HG03520 (cell line): ENCODE measurements around the gene METTL2A.
"Not testable (repeated sequence)": the region's sequence is repeated elsewhere in the genome, so short reads cannot be mapped to it uniquely, and the experiment has no call there.

ENCODE experiments used
- ATAC-seq: cut with Tn5 transposase; IDR thresholded peaks from one replicate; pipeline ENCODE4 v1.9.1; 2021; ENCODE audit warnings: mild to moderate bottlenecking, moderate library complexity; ENCODE audit not compliant: unreplicated experiment

The METTL2A gene

DNA sequence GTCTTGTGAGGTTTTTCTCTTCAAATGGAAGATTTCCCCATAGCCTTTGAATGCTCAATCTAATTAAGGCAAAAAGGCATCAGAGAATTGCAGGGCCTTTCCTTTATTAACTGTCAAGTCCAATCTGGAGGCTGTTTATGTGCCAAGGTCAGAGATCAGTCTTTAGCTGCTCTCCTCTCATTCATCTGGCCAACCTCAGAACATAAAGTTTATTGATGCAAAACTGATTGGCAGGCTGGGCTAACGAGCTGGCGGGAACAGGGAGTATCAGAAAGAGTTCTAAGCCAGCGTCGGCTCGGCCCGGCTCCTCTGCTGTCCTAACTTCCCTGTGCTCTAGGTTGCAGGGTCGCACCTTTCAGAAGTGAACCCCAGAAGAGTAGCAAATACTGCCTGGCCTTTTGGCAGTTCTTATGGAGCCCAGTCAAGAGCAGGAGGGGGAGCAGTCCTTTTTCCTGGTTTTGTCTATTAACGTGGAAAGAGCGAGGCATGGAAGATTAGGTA lies 47.7 kb downstream of the METTL2A start:
- not testable (repeated sequence) for ATAC-seq

- not testable (repeated sequence) for ATAC-seq
These were observed 49.6 kb downstream of the METTL2A start for GRCh38 chr17:62473030-62473982.

DNA sequence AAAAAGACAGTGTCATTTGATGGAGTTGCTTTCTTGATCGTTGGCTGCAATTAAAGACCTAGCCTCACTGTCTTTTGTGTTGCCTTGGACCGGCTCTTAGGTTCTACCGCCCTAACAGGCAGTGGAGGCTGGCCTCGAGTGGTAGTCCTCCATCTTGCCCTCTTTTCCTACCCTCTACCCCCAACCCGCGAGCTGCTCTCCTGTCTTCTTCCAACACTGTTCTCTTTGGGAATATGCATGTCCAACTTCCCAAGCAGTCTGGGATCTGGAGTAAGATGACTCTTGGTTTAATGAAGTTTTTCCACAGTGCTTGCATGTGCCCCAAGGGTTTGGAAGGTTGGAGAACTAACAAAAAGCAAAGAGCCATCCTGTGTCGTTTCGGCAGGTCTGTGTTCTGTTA lies 53.4 kb downstream of the METTL2A start:
- ATAC-seq: not testable (repeated sequence)

GRCh38 chr17:62477718-62478408 lies 54.2 kb downstream of the METTL2A start:
- ATAC-seq: peak; percentile 20

DNA sequence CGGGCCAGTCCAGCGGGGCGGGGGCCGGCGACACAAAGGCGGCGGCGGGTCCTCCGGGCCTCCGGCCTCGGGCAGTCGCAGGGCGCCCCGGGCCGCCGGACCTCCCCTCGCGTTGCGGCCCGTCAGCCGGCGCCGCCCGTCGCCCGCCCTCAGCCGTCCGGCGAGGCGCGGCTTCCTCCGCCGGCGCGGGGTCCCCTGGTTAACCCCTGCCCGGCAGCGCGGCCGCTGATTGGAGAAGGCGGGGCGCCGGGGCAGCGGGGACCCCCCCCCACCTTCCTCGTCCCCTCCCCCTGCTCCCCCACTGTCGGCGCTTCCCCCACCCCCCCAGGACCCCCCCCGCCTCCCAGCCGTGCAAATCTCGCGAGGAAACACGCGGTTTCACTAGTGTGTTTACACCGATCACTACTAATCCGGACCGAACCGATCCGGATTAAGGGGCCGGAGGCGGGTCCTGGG lies 54.8 kb downstream of the METTL2A start, which contains the start of gene TLK2:
TSS of gene TLK2 (plus strand) at position 402 of the 456 bp plus-strand sequence. CDS start 2,301 bp downstream, outside the sequence.
- peak; percentile 60 for ATAC-seq

DNA sequence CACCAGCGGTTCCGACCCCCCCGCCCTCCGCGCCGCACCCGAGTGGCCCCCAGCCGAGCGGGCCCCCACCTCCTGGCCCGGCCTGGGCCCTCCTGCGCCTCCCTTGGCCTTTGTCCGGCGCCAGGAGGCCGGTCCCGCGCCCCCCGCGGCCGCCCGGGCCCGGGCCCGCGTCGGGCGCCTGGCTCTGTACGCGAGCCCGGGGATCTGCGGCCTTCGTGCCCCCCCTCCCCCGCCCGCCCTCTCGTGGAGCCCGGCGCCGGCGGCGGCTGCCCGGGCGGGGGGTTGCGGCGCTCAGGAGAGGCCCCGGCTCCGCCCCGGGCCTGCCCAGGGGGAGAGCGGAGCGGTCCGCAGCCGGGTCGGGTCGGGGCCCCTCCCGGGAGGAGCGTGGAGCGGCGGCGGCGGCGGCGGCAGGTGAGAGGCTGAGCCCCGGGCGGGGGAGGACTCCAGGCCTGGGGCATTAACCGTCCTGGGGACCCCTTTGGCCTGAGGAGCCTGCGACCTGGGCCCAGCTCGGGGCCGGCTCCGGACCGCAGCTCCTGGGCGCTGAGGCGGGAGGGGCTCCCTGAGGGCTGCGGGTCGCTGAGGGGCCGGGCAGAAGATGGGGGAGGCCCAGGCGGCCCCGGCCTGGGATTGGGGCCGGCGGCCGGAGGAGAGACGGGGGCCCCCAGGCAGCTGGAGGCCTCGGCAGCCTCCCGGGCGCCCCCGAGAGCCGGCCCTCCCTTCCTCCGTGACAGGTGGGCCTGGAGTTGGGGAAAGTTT lies 55.4 kb downstream of the METTL2A start:
- ATAC-seq: peak; percentile 30

DNA sequence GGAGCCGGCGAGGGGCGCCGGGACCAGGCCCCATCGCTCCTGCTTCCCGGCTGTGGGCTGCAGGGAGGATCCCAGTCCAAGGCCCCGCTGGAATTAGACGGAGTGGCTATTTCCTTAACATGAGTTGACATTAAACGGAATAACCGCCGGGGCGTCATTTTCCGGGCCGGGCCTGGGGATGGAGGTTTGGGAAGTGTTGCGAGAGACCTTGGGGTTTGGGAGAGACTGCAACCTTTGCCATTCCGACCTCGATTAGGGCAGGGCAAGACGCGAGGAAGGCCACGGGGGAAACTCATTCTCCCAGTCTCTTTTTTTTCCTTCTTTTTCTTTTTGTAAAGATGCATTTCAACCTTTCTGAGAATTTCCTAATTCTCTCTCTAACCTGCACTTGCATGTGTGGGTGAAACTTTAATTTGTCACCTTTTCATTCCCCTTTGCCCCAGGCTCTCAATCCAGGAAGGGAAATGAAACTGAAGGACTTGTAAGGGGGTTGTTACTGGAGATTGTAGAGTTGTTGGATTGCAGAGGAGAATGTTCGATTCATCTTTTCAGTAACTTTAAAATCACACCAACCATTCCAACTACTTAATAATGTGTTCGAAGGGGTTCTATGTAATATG lies 56.1 kb downstream of the METTL2A start:
- ATAC-seq: not testable (repeated sequence)

GRCh38 chr17:62482553-62482952 lies 58.9 kb downstream of the METTL2A start:
- ATAC-seq: not testable (repeated sequence)

DNA sequence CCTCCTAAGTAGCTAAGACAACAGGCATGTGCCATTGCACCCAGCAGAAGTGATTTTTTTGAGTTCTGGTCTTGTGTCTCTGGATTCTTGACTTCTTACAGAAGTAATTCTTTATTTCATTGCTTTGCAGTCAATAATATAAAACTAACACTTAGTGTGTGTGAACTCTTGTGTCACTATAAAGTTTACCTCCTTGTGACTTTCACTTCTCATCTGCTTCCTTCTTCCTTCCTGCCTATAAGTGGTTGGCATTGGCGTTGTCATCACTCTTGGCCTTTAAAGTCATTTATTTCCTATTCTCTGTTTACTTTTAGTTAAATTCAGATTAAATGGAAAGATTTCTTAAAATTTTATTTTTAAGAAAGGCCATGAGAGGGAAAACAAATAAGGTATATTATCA lies 67.3 kb downstream of the METTL2A start:
- not testable (repeated sequence) for ATAC-seq

DNA sequence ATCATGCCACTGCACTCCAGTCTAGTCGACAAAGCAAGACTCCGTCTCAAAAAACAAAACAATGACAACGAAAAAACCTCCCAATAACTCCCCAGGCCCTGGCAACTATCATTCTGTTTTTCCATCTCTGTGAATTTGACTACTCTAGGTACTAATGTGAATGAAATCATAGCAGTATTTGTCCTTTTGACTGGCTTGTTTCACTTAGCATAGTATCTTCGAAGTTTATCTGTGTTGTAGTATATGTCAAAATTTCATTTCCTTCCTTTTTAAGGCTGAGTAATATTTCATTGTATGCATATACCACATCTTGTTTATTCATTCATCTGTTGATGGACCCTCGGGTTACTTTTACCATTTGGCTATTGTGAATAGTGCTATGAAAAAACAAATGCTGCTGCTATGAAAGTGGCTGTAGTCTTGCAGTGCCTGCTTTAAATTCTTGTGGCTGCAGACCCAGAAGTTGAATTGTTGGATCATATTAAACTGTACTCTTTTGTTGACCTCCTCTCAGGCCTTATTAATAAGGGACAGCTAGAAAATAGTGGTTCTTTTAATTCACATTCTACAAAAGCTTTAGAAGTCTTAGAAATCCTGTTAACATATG lies 69.5 kb downstream of the METTL2A start:
- not testable (repeated sequence) for ATAC-seq

DNA sequence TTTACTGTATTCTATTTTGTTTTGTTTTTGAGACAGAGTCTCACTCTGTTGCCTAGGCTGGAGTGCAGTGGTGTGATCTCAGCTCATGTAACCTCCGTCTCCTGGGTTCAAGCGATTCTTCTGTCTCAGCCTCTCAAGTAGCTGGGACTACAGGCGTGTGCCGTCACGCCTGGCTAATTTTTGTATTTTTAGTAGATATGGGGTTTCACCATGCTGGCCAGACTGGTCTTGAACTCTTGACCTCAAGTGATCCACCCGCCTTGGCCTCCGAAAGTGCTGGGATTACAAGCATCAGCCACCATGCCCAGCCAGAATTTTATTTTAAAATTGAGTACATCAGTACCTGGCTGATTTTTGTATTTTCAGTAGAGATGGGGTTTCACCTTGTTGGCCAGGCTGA lies 70.4 kb downstream of the METTL2A start:
- not testable (repeated sequence) for ATAC-seq

DNA sequence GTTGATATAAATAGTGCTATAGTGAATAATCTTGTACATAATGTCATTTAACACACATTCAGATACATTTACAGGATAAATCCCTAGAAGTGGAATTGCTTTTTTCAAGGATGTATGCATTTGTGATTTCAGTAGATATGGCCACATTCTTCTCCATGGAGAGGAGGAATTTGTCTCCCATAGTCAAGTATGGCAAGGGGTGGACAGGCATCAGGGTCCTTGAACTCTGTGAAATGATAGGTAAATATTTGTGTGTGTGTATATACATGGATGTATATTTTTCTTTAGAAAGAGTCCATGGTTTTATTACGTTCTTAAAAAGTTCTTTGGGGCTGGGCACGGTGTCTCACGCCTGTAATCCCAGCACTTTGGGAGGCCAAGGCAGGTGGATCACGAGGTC lies 72.6 kb downstream of the METTL2A start:
- ATAC-seq: not testable (repeated sequence)

DNA sequence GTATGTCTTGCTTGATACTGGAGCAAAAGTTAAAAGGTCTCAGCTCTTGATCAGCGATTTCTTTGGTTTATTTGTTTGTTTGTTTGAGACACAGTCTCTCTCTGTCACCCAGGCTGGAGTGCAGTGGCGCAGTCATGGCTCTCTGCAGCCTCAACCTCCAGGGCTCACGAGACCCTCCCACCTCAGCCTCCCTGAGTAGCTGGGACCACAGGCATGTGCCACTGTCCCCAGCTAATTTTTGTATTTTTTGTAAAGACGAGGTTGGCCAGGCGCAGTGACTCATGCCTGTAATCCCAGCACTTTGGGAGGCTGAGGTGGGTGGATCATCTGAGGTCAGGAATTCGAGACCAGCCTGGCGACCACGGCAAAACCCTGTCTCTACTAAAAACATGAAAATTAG lies 75.1 kb downstream of the METTL2A start:
- not testable (repeated sequence) for ATAC-seq
